HG03097 (cell line): Measurements from ENCODE around the gene SYT5.
A peak's percentile ranks its signal among the peaks of the same experiment; 100 is the strongest.
"Not testable (repeated sequence)": the region's sequence is repeated elsewhere in the genome, so short reads cannot be mapped to it uniquely, and the experiment has no call there.

ENCODE experiments used
- ATAC-seq: cut with Tn5 transposase; IDR thresholded peaks from one replicate; pipeline ENCODE4 v1.9.1; 2021; ENCODE audit not compliant: unreplicated experiment, low FRiP score

The SYT5 gene

DNA sequence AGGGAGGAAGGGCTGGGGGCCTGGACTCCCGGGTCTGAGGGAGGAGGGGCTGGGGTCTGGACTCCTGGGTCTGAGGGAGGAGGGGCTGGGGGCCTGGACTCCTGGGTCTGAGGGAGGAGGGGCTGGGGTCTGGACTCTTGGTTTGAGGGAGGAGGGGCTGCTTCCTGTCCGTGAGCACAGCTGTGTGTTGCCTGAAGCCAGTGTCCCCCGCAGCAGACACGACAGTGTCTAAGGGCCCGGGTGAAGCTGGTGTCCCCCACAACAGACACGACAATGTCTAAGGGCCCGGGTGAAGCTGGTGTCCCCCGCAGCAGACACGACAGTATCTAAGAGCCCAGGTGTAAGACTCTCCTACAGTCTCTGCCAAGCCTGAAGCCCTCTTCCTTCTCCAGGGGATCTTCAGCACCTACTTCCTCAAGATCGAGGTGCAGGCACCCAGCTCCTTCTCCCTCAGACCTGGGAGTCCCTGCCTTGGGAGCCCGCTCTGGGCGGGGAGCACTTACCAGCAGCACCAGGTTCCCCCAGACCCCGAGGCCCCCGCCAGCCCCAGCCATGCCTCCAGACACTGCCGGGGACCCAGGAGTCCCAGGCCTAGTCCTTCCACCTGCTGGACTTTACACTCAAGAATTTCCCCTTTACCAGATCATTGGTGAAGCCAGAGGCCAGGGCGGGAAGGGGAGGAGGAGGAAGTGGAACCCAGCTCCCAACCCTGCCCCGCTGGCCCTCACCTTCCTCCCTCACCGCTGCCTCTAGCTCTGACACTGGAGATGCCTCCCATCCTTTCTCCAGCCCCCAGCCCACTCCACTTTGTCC is 29.0 kb upstream of the SYT5 start, which contains the start of gene PTPRH:
PTPRH (minus strand) TSS at position 622 of the 813 bp plus-strand sequence; CDS start at position 554, 68 bp downstream.
- ATAC-seq, result no peak

DNA sequence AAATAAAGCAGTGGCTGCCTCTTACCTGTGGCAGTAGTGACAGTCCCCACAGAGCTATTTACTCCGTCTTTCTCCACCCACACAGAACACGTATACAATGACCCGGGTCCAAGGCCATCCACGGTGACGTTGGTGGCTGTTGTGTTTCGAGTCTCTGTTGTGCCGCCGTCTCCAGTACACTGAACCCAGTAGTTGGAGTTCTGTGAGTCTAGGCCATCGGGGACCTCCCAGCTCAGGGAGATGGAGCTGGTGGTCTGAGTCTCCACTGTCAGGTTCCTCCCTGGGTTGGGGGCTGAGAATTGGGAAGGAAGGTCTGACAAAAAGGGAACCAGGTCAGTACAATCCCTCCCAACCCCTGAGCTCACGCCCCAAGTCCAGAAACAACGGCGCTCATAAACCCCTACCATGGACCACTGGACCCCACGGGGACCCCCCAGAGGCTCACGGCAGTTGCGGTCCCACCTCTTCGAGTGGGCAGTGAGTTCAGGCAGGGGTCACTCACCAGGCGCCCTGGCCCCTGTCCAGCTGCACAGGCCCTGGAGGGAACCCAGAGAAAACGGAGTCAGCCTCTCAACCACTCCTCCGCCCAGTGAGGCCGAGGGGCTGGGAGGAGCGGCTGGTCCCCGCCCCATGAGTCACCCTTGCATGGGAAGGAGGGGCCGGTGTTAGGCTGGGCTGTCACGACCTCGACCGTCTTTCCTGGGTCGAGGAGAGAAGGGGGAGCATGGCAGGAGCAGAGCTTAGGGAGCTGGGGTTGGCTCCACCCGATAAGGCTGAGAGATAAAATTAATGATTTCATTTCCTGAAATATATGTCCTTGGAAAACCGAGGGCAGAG is 26.8 kb upstream of the SYT5 start:
- ATAC-seq, result no peak

DNA sequence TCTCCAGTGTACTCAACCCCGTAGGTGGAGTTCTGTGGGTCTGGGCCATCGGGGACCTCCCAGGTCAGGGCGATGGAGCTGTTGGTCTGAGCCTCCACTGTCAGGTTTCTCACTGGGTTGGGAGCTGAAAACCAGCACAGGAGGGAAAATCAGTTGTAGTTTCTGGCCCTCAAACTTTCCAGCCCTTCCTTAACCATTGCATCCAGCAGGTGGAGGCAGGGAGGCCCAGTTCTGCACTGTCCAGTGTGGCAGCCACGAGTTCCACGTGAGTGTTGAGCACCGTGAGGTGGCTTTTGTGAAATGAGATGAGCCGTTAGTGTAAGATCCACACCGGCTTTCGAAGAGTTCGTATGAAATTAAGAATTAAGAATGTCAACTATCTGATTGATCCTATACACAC is 22.1 kb upstream of the SYT5 start:
- ATAC-seq, result not testable (repeated sequence)

DNA sequence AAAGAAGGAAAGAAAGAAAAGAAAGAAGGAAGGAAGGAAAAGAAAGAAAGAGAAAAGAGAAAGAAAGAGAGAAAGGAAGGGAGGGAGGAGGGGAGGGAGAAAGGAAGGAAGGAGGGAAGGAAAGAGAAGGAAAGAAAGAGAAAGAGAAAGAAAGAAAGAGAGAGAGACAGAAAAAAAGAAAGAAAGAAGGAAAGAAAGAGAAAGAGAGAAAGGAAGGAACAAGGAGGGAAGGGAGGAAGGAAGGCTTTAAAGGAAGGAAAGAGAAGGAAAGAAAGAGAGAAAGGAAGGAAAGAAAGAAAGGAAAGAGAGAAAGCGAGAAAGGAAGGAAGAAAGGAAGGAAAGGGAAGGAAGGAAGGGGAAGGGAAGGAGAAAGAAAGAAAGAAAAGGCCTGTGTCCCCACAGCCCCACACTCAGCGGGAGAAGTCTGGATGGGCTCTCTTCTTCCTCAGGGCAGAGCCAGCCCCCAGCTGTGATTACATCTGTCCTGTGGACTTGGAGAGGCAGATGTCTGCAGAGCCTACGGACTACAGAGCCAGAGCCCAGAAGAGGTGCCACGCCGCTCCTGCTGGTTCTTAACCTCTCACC is 19.6 kb upstream of the SYT5 start:
- no peak for ATAC-seq

DNA sequence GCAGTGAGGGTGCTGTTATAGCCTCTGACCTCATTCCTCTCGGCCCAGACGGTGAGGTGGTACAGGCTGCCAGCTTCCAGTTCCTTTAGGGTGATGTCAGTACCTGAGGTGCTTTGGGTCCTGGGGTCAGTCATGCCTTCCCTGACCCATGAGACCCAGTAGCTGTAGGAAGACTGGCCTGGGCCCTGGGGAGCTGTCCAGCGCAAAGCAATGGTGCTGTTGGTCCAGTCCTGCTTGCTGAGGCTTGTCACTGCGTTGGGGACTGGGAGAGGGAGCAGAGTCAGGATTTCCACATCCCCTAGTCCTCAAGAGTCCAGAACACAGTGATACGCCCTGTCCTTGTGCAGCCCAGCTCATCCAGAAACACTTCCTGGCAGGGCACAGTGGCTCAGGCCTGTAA is 18.6 kb upstream of the SYT5 start:
- ATAC-seq, result no peak

DNA sequence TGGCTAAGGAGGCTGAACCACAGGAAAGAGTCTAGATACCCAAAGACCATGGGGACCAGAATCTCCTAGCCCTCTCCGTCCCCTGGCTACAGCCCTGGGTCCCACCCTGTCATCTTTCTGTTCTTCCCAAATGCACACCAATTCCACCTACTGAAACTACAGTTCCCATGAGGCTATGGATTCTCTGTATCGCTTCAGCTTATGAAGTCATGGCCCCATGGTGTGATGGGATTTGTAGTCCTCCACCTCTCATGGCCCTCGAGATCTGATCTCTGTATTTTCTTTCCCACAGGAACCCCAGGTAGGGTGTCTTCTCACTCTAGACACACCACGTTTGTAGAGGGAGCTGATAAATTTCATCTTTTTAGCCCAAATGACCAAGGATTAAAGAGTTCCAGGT is 17.4 kb upstream of the SYT5 start:
- no peak for ATAC-seq

DNA sequence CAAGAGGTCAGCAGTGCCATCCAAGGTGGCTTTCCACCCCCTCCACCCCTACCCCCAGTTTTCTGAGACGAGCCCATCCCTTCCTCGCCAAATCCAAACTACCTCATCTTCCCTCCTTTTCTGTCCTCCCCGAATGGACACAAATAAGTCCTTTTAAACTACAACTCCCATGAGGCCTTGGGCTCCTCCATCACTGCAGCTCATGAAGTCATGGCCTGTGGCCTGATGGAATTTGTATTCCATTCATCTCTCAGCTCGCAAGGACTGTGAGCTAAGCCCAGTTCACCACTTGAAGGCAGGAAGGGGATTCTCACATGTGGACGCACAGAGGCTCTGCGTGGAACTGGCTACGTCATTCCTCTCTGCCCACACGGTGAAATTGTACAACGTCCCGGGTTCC is 16.7 kb upstream of the SYT5 start:
- no peak for ATAC-seq

DNA sequence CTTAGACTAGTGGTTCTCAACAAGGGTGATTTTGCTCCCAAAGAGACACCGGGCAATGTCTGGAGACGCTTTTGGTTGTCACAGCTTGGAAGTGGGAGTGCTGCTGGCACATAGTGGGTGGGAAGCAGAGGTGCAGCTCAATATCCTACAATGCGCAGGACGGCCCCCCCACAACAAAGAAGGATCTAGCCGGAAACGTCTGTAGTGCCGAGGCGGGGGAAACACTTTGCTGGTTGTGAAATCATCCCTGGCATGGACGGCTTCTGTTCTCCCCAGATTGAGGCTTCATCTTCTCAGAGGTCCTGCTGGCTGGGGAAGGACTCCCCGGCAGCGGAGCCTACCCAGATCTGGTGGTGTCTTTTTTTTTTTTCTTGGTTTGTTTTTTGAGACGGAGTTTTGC is 13.4 kb upstream of the SYT5 start:
- no peak for ATAC-seq

DNA sequence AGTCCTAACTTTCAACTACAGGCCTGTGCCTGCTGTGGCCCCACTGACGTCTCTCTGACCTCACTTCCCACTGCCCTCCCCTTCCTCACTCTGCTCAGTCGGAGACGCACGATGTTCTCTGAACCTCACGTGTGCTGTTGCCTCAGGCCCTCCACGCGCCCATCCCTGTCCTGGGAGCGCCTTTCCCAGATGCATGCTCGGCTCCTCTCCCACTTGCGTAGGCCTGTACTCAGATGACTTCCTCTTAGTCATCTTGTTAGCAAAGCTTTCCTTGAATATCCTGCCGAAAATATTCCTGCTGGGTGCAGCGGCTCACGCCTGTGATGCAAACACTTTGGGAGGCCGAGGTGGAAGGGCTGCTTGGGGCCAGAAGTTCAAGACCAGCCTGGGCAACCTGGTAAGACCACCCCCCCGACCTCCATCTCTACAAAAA is 9.3 kb upstream of the SYT5 start:
- no peak for ATAC-seq

DNA sequence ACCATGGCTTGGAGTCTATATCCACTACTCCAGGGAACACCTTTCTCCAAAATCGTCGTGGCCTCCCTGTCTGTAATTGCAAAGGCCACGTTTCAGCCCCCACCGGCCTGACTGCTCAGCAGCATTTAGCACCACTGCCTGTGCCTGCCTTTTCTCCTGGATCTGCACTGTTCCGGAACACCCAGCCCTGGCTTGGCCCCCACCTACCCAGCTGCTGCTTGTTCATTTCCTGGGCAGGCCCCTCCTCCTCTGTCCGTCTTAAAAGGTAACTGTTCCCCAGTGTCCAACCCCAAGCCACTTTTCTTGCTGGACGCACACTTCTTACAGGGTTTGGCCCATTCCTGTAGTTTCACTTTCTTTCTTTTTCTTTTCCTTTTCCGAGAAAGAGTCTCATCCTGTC is 8.5 kb upstream of the SYT5 start:
- ATAC-seq, result no peak

DNA sequence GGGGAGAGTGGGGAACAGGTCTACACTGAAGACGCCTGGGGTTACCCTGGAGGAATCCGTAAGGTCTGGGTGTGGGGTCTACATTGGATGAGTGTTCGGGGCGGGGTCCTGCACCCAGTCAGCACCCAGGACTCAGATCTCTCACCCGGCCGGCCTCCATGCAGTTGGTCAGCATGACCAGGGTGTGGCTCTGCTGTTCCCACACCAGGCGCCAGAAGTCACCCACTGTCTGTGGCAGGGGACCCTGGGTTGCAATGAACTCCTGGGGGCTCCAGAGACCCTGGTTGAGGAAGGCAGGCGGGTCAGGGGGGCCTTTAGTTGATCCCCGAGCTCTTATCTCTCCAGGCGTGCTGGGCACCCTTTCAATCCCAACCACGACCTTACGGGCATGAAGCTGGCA is 6.0 kb upstream of the SYT5 start:
- no peak for ATAC-seq

DNA sequence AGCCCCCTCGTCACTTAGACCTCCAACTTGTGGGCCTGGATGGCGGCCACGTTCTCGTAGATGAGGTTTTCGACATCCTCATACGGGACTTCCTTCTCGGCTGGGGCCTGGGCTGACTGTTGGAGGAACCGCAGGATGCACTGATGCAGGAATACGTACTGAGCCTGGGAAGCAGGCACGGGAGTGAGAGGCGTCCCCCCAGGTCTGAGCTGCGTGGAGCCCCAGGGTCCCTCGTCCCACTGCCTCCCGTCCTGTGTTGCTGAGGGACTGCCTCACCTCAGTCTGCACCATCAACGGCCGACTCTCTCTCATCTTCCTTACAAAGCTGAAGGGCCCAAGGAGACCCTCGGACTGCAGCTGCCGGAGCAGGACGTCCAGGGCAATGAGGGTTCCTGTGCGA is 1.7 kb upstream of the SYT5 start:
- no peak for ATAC-seq

DNA sequence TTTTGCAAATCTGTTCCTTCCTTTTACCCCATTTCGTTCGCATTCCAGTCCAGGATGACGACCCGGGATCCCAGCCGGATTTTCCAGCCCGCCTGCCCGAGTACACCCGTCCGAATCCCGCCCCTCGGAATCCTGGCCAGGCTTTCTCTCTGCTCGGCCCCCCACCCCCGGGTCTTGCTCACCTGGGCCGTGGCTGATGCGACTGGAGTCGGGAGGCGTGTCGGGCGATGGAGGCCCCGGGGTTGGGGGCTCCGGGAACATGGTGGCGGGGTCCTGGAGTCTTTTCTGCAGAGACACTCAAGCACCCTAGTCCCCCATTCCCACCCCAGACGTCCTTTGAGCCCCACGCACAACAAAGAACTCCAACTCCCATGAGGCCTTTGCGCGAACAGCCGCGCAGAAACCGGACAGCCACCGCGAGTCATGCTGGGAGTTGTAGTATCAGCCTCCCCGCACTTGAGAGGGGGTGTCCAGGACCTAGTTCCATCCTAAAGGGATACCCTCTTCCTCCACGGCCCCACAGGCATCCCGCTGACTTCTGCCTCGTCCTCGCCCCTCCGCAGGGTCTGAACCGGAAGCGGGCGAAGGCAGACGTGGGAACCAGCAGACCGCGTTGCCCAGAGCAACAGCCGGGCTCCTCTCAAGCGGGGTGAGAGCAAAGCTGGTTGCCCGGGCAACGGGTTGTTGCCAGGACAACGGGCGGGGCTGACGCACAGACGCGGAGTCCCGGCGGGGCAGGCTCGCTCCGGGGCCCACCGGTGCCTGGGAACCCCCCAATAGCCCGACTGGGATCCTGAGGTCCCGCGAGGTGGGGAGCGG is 1.1 kb downstream of the SYT5 start:
- ATAC-seq, result peak; percentile 56

DNA sequence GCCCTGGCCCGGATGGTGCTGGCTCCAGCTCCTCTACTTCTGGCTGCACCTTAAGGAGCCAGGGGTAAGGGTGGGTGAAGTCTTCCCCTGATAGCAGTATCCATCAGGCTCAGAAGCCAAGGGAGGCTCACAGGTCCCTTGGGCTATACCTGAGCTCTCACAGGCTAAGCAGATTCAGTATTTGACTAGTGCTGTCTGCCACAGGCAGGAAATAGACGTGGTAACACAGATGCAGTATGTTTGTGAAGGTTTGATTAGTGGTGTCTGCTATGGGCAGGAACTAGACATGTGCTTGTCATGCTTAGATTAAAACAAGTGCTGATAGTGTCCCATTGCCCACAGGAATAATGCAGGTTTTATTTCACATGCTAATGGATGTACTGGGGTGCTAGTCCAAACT is 4.0 kb downstream of the SYT5 start:
- no peak for ATAC-seq

DNA sequence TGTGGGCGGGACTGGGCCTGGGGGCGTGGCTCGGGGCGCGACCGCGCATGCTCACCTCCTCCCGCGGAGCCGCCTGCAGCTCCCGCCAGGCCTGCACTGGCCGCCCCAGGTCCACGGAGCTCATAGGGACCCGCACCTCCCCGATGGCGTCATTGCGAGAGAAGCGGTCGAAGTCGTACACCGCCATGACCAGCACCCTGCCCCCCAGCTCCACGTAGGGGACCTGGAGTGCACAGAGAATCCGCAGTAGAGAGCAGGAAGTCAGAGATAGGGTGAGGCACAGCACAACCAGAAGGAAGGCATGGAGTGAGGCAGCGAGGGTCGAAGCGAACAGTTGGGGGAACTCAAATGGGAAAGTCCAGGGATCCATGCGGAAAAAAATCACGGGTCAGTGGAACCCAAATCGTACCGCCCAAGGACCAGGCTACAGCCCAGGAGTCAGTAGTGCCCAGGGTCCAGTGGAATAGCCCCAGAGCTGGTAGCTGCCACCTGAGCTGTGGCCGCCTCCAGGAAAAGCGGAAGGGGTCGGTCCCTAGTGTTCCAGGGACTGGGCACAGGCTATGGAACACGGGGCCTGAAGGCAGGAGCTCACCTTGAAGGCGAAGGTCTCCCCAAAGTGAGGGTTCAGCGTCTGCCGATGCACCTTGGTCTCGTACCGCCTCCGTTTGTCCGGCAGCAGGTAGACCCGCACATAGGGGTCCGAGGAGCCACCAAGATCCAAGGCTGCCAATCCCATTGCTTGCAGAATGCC is 4.8 kb downstream of the SYT5 start:
- no peak for ATAC-seq

DNA sequence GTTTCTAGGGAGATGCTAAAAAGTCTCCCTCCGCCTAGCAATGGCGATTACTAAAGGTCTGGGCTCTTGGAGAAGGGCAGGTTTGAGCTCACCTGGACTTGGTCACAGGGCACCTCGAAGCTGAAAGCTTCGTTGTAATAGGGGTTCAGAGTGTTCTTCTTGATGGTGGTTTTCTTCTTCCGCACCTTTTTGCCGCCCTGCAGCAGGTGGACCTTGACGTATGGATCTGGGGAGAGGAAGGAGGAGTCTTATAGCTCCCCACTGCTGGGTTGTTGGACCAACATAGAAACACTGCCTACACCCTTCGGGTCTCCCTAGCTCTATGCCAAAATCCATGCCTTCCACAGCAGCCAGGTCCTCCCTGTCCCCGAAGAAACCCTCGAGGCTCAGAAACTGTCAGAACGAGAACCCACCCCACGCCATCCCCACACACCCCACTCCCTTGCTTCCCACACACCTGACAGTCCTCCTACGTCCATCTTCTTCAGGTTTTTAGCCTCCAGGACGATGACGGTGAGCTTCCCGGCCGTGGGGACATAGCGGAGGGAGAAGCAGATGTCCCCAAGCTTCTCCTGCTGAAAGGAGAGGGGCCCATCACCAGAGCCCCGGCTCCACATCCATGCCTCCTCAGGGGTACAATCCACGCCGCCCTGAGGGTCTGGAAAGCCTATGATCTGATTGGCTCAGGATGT is 5.5 kb downstream of the SYT5 start:
- ATAC-seq, result no peak

DNA sequence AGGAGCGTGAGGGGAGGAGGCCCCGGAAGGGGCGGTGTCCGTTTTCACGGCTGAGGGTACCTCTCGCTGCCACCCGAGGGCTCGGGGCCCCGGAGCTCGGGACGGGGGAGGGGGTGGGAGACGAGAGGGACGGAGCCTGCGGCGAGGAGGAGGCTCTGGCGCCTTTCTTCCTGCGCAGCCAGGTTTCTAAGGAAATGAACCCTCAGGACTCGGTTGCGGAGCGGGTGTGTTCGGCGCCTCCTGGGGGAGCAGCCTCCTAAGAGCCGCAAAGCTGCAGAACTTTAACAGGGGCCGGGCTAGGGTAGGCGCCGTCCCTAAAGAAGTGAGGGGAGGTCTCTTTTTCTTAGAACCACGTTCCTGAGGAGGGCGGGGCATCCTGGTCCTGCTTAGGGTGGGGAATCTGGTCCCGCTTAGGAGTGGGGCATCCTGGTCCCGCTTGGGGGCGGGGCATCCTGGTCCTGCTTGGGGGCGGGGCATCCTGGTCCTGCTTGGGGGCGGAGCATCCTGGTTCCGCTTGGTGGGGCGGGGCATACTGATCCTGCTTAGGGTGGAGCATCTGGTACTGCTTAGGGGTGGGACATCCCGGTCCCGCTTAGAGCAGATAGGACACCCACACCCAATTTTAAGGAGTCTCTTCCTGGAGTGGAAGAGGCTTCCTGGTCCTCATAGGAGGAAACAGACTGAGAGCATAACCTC is 6.2 kb downstream of the SYT5 start:
- ATAC-seq, result no peak

DNA sequence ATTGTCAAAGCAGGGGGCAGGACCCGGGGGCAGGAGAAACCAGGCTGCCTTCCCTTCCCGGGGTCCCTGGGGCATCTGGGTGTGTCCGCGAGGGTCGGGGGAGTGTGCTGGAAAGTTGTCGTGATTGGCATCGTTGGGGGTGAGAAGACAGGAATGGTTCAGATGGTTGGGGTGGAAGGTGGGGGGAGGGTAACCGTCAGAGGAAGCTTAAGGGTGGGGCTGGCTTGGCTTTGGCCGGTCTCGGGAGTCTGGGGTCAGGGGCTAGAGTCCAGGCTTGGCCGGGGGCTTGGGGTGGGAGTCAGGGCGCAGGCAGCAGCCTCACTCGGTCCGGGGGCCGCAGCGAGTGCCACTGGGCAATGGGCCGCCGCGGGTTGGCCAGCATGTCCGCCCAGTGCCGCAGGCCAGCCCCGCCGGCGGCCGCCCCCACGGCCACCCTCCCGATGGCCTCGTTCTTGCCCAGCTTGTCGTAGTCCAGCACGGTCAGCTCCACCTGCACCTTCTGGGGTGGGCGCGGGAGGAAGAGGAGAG is 6.8 kb downstream of the SYT5 start:
- ATAC-seq, result no peak
